GM18502 (cell line): Measurements from ENCODE around the gene STARD13.
"Not testable (repeated sequence)": the region's sequence is repeated elsewhere in the genome, so short reads cannot be mapped to it uniquely, and the experiment has no call there.

Source experiments
- ATAC-seq: cut with Tn5 transposase; IDR thresholded peaks from one replicate; pipeline ENCODE4 v1.9.1; 2021; ENCODE audit warnings: mild to moderate bottlenecking; ENCODE audit not compliant: unreplicated experiment, poor library complexity

STARD13 gene

DNA sequence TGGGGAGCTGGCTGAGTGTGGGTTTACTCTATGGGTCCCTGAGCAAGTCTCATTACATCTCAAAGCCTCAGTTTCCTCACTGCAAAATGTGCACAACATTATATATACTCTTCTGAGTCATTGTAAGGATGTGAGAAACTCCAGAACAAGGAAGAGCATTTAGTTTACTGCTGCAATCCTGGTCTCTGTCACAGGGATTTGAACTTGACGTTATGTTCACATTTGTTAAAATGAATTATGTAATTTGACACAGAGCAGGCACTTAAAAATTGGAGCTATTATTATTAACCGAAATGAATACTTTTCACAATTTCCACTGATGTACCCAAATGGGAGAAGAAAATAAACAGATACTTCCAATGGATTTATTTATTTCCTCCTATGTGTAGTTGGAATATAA is 101.0 kb downstream of the STARD13 start:
- no peak for ATAC-seq

DNA sequence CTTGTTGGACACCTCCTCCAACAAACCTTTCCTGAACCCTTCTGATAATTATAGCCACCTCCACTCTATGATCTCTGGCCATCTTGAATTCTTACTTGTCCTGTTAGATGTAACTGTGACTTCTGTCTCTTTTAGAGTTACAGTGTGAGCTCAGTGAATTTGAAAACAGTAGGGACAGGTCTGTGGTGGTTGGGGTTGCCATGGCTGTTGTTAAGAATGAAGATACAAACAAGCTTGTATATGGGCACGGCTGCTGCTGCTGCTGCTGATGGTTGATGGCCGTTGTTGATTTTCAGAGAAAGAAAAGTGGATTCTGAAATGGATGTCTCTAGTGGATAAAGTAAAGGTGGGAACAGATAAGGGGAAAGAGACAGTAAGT is 101.5 kb downstream of the STARD13 start:
- ATAC-seq, result no peak

DNA sequence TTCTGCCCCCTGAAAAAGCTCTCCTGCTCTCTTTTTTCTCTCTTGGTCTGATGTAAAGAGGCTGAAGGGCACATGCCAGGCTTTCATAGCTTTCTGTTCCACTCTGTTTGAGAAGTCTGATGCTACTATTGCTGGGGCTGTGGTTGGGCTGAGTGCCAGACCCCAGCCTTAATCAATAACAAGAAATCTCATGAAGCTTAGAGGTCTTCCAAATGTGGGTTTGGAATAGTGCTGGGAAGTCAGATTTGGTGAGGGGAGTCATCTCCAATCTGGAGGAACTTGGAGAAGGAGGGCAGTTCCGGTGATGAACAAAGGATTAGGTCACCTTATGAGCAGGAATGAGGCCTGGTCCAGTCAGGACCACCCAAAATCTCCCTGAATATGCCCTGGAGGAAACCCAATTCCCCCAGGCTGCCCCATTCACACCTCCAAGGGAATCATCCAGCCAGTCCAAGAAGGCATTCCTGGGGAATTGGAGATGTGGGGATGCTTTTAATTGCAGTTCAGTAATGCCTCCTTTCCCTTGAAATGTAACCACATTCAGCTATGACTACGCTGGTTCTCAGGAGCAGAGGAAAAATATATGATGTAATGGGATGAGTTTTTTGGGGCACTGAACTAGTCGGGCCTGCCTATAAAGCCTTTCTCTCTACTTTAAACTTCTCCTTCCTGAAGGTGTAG is 102.0 kb downstream of the STARD13 start:
- ATAC-seq, result no peak

DNA sequence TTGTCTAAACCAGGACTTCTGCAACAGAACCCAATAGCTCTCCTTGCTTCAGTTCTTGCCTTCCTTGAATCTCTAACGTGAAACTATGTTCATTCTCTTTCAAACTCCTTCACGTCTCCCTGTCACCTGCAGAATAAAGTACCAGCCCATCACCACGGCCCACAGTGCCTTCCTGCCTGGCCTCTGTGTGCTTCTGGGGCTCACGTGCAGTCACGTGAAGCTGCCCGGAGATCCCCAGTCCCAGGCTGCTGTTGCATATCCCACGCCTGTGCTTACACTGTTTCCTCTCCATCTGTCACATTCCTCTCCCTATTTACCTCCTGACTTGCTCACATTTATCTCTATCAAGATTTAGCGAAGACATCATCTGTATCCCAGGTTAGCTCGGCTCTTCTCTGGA is 102.8 kb downstream of the STARD13 start:
- ATAC-seq, result no peak

DNA sequence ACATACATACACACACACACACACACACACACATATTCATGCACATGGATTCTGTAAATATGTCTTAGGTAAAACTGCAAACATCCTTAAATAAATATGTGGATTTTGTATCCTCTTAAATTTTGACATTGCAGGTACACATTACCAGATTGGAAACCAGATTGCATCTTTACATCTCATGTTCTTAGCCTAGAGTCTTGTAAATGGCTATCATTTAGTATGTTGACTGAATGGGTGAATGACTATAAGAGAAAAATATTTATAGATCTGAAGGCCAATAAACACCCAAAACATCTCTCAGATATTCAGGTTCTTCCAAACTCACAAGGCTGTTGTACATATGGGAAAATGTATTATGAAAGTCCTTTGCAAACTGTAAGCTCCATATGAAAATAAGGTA is 104.3 kb downstream of the STARD13 start:
- ATAC-seq, result no peak

DNA sequence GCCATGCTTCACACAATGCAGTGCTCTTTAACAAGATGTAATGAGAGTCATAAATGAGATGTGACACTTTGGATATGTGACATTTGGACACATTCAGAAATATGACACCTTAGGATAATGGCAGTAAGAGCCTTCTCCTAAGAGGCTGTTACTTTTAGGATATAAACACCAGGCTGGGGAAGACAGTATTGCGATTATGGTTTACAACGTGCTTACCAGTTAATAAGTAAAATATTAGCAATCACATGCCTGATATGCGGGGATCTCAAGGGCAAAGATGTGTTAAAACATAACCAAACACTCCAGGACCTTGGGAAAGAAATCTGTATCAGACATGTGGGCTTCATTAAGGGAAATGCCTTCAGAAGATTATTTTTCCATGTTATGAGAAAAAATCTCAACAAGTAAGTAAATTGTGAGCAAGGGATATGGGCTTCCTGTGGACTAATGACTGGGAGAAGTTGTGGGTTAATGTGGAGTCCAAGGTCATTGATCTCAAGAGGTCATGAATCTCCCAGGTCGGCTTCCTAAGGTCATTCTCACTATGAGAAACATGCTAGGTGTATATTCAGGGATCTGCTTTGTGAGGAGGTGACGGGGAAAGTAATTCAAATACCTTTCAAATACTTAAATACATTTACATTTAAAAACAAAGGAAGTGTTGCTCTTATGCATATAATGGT is 105.3 kb downstream of the STARD13 start:
- ATAC-seq, result no peak

DNA sequence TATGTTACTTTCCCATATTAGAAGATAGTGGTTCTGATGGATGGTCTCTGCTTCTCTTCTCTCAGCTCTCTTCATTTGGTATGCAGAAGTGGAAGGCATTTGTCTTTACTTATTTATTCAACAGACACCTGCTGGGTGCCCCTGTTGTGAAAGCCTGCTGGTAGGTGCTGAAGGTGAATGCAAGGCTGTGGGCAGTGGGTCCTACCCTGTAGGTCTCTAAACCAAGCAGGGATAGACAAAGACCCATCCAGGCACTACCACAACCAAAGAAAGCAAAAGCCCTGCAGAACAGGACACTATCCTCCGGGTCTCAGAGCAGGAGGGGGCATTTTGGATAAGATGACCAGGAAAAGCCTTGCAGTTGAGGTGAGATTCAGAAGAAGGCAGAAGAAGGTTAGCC is 106.1 kb downstream of the STARD13 start:
- no peak for ATAC-seq

DNA sequence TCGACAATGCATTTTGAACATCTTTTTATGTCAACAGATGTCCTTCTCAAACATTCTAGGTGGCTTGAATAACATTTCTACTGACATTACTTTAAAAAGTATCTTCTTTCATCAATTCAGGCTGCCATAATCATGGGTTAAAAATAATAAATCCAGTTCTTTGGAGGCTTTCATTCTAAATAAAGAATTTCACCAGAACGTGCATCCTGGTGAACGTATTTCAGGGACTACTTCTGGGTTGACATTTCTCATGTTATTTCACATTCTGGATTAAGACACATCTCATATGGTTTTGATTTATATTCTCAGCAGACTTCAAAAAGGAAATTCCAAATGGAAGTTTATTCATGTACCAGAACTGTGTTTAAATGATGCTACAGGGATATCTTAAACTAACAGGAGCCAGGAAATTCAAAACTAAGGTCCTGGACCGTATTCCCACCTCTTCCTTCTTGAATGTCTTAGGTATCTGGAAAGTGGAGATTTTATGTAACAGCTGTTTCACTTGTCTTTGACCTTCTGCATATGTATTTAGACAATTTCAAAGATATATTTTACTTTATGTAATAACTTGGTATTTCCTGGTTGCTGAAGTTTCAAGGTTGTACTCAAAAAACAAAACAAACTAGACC is 107.2 kb downstream of the STARD13 start:
- ATAC-seq, result no peak

DNA sequence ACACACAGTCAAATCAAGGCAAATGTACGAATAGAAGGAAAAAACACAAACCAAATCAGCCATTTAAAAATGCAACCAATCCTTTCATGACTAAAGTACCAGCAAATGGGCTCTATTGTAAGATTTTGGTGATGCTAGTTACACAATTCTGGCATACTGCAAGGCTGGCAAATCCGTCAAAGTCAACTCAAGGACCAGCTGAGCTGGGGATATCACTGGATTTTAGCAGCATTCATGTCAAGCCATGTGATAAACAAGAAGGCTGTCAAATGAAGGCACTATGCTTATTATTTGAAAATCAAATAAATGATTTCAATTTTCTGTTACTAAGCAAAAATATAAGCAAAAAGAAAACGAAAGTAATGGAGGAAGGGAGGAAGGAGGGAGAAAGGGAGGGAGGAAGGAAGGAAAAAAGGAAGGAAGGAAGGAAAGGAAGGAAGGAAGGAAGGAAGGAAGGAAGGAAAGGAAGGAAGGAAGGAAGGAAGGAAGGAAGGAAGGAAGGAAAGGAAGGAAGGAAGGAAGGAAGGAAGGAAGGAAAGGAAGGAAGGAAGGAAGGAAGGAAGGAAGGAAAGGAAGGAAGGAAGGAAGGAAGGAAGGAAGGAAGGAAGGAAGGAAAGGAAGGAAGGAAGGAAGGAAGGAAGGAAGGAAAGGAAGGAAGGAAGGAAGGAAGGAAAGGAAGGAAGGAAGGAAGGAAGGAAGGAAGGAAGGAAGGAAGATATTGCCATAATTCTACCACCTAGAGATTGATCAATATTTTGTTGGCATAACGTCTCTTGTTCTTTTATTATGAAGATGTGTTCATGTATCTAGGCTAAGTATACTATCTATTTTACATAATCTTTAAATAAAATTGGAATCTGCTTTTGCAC is 108.0 kb downstream of the STARD13 start:
- ATAC-seq, result not testable (repeated sequence)

DNA sequence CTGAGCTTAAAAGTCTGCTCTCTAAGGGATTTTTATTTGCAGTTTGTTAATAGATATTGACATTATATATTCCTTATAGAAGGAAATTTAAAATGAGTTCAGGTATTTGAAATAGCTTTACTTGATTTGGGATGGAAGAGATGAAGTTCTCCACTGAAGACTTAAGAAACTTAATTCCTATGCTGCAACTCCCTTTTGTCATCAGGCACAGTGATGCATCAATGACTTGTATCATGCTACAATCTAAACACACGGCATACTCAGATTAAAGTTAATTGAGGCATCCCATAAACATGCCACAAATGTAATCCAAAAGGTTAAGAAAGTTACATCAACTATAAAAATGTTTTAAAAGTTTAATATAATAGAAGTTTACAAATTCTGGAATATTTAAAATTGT is 109.0 kb downstream of the STARD13 start:
- ATAC-seq, result no peak

DNA sequence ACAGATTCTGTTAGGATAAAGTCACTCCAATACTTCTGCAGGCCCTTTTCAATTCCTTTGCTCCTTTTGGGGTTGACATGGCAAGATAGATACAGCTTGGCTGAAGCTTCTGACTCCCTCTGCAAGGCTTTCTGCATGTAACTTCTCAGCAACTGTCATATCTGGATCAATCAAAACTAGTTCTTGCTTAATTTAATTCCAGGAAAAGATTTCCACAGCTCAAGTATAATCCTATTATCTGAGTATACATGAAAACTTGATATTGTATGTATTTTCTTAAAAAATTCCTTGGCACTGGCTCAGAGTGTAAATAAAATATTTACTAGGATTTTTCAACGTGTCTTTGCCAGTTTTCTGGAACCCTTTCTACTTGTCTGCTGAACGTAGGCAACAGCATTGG is 109.6 kb downstream of the STARD13 start:
- no peak for ATAC-seq

DNA sequence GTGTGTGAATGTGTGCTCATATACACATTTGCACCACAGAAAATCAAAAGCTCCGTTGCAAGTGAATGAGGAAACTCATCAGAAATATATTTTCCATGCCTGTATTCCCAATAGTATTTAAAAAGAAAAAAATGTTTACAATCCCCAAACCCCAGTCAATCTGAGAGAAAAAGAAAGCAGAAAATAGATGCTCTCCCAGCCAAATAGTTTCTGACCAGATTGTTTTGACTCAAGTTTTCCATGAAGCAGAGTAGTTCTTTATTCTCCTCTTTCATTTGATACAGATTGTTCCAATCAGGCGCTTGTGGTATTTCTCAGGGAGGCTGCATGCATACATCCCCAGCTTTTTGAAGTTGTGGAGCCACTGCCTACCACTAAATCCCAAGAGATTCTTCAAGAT is 110.6 kb downstream of the STARD13 start:
- no peak for ATAC-seq

DNA sequence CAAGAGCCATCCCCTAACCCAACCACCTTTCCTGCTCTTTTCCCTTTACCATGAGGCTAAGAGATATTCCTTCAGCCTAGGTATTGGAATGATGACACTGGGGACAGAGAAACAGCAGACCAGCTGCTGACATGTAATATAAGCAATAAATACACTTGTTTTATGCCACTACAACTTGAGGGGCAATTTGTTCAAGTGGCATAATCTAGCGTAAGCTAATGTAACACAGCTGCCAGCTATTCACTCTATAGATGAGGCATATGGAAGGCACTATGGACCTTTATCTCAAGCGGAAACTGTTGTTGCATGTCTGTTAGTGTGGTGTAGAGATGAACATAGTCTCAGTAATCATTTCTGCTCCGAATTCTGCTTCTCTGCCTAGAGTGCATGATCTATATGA is 111.1 kb downstream of the STARD13 start:
- no peak for ATAC-seq

DNA sequence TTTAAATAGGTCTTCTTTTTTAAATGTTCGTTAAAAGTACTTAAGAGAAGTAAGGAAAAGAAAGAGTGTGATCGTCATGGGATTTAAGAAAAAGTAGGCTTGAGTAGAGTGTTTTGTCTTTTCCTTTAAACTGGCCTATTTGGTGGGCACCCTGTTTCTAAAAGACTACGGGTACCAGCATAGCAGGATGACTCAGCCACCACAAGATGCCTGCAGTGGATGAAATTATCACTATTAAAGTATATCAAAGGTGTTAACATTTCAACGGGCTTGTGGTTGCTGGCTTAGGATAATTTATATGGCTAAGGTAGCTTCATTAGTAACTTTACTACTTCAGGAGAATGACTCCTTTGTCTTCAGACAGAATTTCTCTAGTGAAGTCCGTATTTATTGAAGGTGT is 112.6 kb downstream of the STARD13 start:
- ATAC-seq, result no peak

DNA sequence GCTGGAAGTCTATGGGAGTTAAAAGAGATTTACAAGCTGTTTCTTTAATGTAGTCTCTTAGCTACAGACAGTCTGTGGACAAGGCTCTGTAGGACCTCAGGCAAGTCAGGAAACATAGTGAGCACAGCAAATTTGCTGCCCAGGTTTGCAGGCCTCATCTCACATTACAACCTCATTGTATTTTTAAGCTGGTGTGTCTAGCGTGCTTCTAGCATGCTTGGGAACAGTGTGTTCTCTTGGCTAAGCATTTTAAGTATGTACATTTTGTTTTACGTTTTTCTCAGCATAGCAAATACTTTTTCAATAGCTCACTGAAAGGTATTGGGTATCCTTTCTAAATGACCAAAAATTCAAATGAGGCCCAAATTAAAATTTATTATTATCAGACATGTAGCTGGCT is 113.2 kb downstream of the STARD13 start:
- ATAC-seq, result no peak

DNA sequence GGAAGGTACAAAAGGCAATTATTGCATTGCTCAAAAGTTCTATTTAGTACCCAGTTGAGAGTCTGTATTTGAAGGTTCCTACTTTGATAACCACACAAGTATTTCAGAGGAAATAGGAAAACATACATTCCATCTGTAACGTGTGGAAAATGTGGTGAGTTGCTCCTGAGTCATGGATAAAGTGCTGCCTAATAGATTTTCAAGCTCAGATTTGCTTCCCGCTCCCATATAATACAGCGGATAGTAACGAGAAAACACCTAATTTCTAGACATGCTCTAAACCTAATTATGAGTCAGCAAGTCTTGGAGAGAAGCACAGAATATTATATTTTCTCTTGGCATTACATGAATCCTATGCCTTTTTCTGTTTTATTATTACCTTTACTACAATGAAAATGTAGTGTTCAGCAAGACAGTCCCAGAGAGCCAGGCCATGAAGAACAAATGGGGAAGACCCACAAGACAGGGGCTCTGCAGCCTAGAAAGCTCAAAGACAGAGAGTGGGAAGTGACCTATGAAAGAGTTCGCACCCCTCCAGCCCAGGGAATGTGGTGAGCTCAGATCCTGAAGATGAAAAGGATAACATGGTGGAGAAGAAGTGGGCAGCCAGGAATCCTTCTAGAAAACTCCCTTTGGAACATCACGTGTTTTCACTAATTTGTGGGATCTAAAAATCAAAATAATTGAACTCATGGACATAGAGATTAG is 116.1 kb downstream of the STARD13 start:
- no peak for ATAC-seq

DNA sequence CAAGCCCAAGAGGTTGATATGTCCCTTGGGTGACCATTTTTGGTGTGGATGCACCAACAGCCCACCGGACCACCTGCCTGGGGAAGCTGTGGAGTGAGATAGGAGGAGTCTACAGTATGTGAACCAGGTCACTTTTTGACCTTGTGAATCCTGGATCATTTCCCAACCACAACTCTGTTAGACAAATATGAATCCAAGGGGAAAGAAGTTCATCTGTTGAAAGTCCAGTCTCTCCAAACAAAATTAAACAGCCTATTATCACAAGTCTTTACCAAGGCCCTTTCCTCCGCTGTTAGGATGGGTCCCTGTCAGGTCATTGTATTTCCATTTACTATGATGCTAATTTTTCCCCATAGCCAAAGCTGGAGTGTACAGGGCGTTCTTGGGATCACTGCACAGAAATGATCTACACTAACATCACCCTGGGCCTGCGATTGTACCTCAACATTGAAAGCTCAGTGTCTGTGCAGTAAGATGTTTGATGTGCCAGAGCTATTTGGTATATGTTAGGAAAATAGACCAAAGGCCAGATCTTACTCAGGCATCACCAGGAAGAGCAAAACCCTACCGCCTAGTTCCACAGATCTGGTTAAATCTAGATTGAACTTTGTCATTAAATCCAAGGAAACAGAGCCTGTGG is 117.1 kb downstream of the STARD13 start:
- no peak for ATAC-seq

DNA sequence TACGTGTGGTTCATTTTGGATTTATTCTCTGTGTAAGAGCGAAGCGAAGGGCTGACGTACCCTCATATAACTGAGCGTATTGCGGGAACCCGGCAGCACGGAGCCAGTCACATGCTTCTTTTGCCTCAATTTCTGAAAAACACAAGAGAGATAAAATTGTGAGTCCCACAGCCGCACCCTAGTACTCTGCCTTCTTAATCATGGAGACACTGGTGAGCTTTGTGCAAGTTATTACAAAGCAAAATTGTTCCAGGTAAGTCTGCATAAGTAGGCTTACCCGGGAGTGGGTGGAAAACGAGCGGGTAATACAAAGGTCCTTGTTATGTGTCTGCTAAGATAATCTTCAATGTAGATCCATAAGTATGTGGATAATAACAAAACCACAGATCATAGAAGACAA is 118.1 kb downstream of the STARD13 start:
- ATAC-seq, result no peak

DNA sequence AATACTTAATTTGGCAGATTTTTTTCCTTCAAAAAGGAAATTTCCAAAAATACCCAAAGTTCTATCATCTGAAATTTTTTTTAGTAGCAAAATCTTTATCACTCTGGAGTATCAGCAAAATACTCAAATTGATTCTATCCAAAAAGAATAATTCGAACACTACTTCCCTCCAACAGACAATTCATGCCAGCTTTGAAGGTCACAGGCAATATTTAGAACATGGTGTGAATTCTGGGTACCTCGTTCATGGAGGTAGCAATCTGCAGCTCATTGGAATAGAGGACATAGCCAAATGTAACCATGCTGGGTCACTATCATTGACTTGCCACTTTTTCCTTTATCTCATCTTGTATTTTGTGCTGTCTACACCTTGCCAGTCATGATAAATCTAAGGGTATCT is 119.8 kb downstream of the STARD13 start:
- ATAC-seq, result no peak

DNA sequence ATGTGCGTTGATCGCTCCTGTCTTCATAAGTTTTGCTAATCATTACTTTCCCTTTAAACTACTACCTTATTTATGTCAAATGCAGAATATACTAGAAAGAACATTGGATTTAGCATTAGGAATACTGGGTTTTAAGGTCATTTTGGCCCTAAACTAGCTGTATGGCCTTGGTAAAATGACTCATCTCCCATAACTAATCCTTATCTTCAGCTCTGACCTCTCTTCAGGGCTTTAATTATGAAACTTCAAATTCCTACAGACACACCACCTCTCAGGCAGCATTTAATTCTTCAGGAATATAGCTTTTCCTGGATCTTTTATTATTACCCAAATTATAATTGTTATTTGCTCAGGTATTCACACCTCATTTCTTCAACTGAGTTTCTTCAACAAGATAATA is 121.2 kb downstream of the STARD13 start:
- ATAC-seq, result no peak
